GM21447 (cell line): ENCODE data around the gene C2orf42.
"Not testable (repeated sequence)": the region's sequence is repeated elsewhere in the genome, so short reads cannot be mapped to it uniquely, and the experiment has no call there.

ENCODE experiments used
- ATAC-seq: cut with Tn5 transposase; IDR thresholded peaks from one replicate; pipeline ENCODE4 v1.9.1; 2021; ENCODE audit not compliant: unreplicated experiment

Gene C2orf42

GRCh38 chr2:70181363-70181956 lies 9.4 kb downstream of the C2orf42 start:
- ATAC-seq: peak; percentile 82

- no peak for ATAC-seq
Observed at GRCh38 chr2:70173520-70173919, 17.3 kb downstream of the C2orf42 start.

- ATAC-seq: not testable (repeated sequence)
Observed at GRCh38 chr2:70169654-70170245, 21.1 kb downstream of the C2orf42 start.

- peak; percentile 92 for ATAC-seq
Observed at GRCh38 chr2:70161069-70161534, 29.7 kb downstream of the C2orf42 start.

GRCh38 chr2:70160545-70160944 lies 30.3 kb downstream of the C2orf42 start:
- ATAC-seq: no peak

- ATAC-seq: not testable (repeated sequence)
Observed at GRCh38 chr2:70149130-70149686, 41.6 kb downstream of the C2orf42 start.

- ATAC-seq: not testable (repeated sequence)
Observed at GRCh38 chr2:70148211-70148760, 42.5 kb downstream of the C2orf42 start.

GRCh38 chr2:70145851-70146739 lies 44.7 kb downstream of the C2orf42 start:
- ATAC-seq: no peak

GRCh38 chr2:70145144-70145490 lies 45.7 kb downstream of the C2orf42 start:
- ATAC-seq: no peak

GRCh38 chr2:70144443-70145143 lies 46.2 kb downstream of the C2orf42 start:
- no peak for ATAC-seq

GRCh38 chr2:70143314-70144150 lies 47.3 kb downstream of the C2orf42 start:
- ATAC-seq: no peak

GRCh38 chr2:70142590-70143313 lies 48.1 kb downstream of the C2orf42 start:
- ATAC-seq: peak; percentile 51

- ATAC-seq: peak; percentile 33
Observed at GRCh38 chr2:70141902-70142589, 48.8 kb downstream of the C2orf42 start.

- ATAC-seq: peak; percentile 43
Observed at GRCh38 chr2:70141212-70141901, 49.5 kb downstream of the C2orf42 start.

- ATAC-seq: no peak
Observed at GRCh38 chr2:70140791-70141211, 50.0 kb downstream of the C2orf42 start.

GRCh38 chr2:70134323-70134983 lies 56.4 kb downstream of the C2orf42 start:
- ATAC-seq: not testable (repeated sequence)
